Measurements from ENCODE around the gene GALR2.

GRCh38 chr17:76056882-76057281 is 17.7 kb upstream of the GALR2 start:
- TF ChIP-seq POLR2A (IDR thresholded peaks at IDR 0.05; ENCODE audit: low read length) (no peak), GATA1 (IDR thresholded peaks at IDR 0.05; ENCODE audit: low read depth, low read length) (no peak)

Measured in erythroblast (primary cell).